Prostate gland (tissue), 2 donors: ENCODE measurements around the gene RAD51B. TPM values are rescaled to one million over a fixed set of nuclear protein-coding genes. Genes with fewer than 3 reads are reported as not detected.

Source experiments
- DNase-seq: peaks from one replicate; pipeline ENCODE4 v3.0.0-alpha.2; 2019; ENCODE audit warnings: low spot score
- H3K27ac ChIP-seq, 2 donors: fragments of 200-600 bp; sonication (generic); 2 replicates each; pipeline ENCODE4 v1.5.1; 2017 to 2019
- H3K27me3 ChIP-seq: fragments of 200-600 bp; sonication (generic); replicated peaks from 2 replicates; pipeline ENCODE4 v1.5.1; 2019; ENCODE audit not compliant: insufficient read depth
- H3K36me3 ChIP-seq, 2 donors: fragments of 200-600 bp; sonication (generic); 1 replicate in 1 of 2; 2 replicates in 1 of 2; pipeline versions ENCODE4 v1.5.1 to v1.8.1; 2017 to 2019
- H3K4me1 ChIP-seq: fragments of 200-600 bp; sonication (generic); replicated peaks from 2 replicates; pipeline ENCODE4 v1.5.1; 2019
- H3K4me3 ChIP-seq, 2 donors: fragments of 200-600 bp; sonication (generic); 2 replicates each; pipeline ENCODE4 v1.5.1; 2017 to 2019
- H3K9me3 ChIP-seq: fragments of 200-600 bp; sonication (generic); 2 replicates; pipeline ENCODE4 v1.5.1; 2017
- CTCF ChIP-seq, 4 experiments: fragments of 200-600 bp in 2 of 4; fragments of 450-650 bp in 2 of 4; sonication (generic) in 2 of 4; IDR thresholded peaks; 1 replicate in 3 of 4; 2 replicates in 1 of 4; pipeline ENCODE4 v1.5.1; 2016 to 2019; ENCODE audit warnings: antibody characterized with exemption in 4 of 4, mild to moderate bottlenecking in 2 of 4, moderate library complexity in 2 of 4
- POLR2A ChIP-seq: fragments of 450-650 bp; IDR thresholded peaks from one replicate; pipeline ENCODE4 v1.6.1; 2016; ENCODE audit warnings: antibody characterized with exemption, mild to moderate bottlenecking
- POLR2AphosphoS5 ChIP-seq: sonication (generic); formaldehyde crosslinking; IDR thresholded peaks from one replicate; pipeline ENCODE4 v1.6.1; 2017; ENCODE audit warnings: antibody characterized with exemption
- WGBS: methylation state at CpG from one replicate; pipeline ENCODE4 v1.1.5; 2018; 5-methylcytosine and 5-hydroxymethylcytosine counted together
- intact Hi-C: fragments of 100-400 bp; cut with DNase I; formaldehyde crosslinking; loops from one replicate; pipeline ENCODE4 v1.14.2; 2022
- total RNA-seq, 2 donors: library from RNA; depleted of rRNA; stranded (reverse); fragments of >200 nt; gene quantifications; one replicate each; pipeline ENCODE4 v1.1.0, GENCODE V29; 2016

The RAD51B gene
- total RNA-seq, 2 donors from 2014 or later, result 14.9 to 35.8 TPM

- Histone ChIP-seq H3K4me1 (no peaks in the 10 kb centered on the region), H3K4me3 (no peak overlapping the region), H3K27me3 (no peaks in the 10 kb centered on the region), H3K9me3 (no peaks in the 10 kb centered on the region), H3K36me3 (no peaks in the 10 kb centered on the region), H3K27ac (no peak overlapping the region)
- WGBS, result 96% methylated on average over 5 of the region's 5 CpGs
- no peak for TF ChIP-seq POLR2AphosphoS5
- TF ChIP-seq CTCF (IDR thresholded peaks at IDR 0.05), result no peak
- TF ChIP-seq POLR2A, result no peak
- DNase-seq, result no peak
- intact Hi-C loops, result no loop called here
Measured at GRCh38 chr14:68719634-68720384, 900.2 kb downstream of the RAD51B start.

- WGBS, result 85% methylated on average over 2 of the region's 2 CpGs
- Histone ChIP-seq H3K4me3 (no peak overlapping the region), H3K27ac (no peak overlapping the region), H3K9me3 (no peaks in the 10 kb centered on the region), H3K36me3 (no peaks in the 10 kb centered on the region), H3K4me1 (no peaks in the 10 kb centered on the region), H3K27me3 (no peaks in the 10 kb centered on the region)
- intact Hi-C loops, result no loop called here
- no peak for DNase-seq
- TF ChIP-seq POLR2AphosphoS5 (no peak), POLR2A (no peak), CTCF (IDR thresholded peaks at IDR 0.05) (no peak)
Measured at GRCh38 chr14:68722186-68722585, 902.6 kb downstream of the RAD51B start.

GRCh38 chr14:68722968-68723566 lies 903.5 kb downstream of the RAD51B start:
- H3K27me3 ChIP-seq, result no peaks in the 10 kb centered on the region
- no peaks in the 10 kb centered on the region for H3K4me1 ChIP-seq
- no peaks in the 10 kb centered on the region for H3K9me3 ChIP-seq
- WGBS, result 95% methylated on average over 5 of the region's 5 CpGs
- H3K36me3 ChIP-seq, result no peaks in the 10 kb centered on the region
- DNase-seq, result no peak
- intact Hi-C loops, result no loop called here
- TF ChIP-seq CTCF (IDR thresholded peaks at IDR 0.05) (no peak), POLR2A (no peak), POLR2AphosphoS5 (no peak)
- no peak overlapping the region for H3K4me3 ChIP-seq
- no peak overlapping the region for H3K27ac ChIP-seq

- DNase-seq, result no peak
- Histone ChIP-seq H3K27ac (no peak overlapping the region), H3K4me1 (no peaks in the 10 kb centered on the region), H3K4me3 (no peak overlapping the region), H3K36me3 (no peaks in the 10 kb centered on the region), H3K27me3 (no peaks in the 10 kb centered on the region), H3K9me3 (no peaks in the 10 kb centered on the region)
- WGBS, result 75% methylated on average over 3 of the region's 3 CpGs
- TF ChIP-seq POLR2A (no peak), POLR2AphosphoS5 (no peak), CTCF (IDR thresholded peaks at IDR 0.05) (no peak)
- intact Hi-C loops, result no loop called here
Measured at GRCh38 chr14:68723808-68724268, 904.3 kb downstream of the RAD51B start.

- H3K9me3 ChIP-seq, result no peaks in the 10 kb centered on the region
- no peak overlapping the region for H3K4me3 ChIP-seq
- no peak overlapping the region for H3K27ac ChIP-seq
- H3K4me1 ChIP-seq, result no peaks in the 10 kb centered on the region
- no peaks in the 10 kb centered on the region for H3K27me3 ChIP-seq
- DNase-seq, result no peak
- H3K36me3 ChIP-seq, result no peaks in the 10 kb centered on the region
- 98% methylated on average over 3 of the region's 3 CpGs for WGBS
- TF ChIP-seq POLR2A (no peak), POLR2AphosphoS5 (no peak)
- intact Hi-C loops, result no loop called here
Measured at GRCh38 chr14:68724914-68725313, 905.3 kb downstream of the RAD51B start.
